GM10266 (cell line): ENCODE measurements around the gene MTAP.

Source experiments
- DNase-seq: peaks from one replicate; pipeline ENCODE4 v3.0.0; 2012; ENCODE audit errors: extremely low spot score
- TF ChIP-seq, protein P1 (sequence below): IDR thresholded peaks from 2 replicates; pipeline ENCODE4 v1.5.1; 2012; ENCODE audit warnings: mild to moderate bottlenecking, low read depth; ENCODE audit not compliant: control insufficient read depth, insufficient read depth; ENCODE audit errors: missing control alignments

MTAP gene

DNA sequence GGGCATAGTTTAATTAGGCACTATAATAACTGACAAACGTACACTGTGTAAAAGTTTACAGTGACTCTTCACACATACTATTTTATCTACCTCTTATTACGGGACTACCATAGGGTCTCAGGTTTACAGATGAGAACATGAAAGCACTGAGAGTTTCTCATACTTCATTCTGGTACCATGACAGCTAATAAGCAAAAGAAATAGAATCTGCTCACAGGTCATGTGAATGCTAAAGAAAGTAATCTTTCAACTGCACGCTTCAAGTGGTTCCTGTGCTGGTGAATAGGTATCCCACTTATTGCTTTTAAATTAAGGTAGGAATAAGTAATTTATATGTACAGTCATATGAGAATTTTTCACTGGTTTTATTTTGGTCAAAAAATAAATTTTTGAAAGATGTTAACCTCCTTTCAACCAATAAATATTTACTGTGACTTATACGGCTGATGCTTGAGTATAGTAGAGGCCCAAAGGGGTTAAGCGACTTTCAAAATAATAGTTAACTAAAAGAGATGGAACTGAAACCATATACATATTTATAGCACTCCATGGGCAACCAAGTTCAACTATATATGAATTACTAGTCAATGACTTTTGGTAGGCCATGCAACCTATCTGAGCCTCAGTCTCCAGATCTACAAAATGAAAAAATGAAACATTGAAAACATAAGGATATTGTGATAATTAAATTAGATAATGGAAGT lies 183.7 kb downstream of the MTAP start:
- no peak for DNase-seq
- TF ChIP-seq, protein P1, sequence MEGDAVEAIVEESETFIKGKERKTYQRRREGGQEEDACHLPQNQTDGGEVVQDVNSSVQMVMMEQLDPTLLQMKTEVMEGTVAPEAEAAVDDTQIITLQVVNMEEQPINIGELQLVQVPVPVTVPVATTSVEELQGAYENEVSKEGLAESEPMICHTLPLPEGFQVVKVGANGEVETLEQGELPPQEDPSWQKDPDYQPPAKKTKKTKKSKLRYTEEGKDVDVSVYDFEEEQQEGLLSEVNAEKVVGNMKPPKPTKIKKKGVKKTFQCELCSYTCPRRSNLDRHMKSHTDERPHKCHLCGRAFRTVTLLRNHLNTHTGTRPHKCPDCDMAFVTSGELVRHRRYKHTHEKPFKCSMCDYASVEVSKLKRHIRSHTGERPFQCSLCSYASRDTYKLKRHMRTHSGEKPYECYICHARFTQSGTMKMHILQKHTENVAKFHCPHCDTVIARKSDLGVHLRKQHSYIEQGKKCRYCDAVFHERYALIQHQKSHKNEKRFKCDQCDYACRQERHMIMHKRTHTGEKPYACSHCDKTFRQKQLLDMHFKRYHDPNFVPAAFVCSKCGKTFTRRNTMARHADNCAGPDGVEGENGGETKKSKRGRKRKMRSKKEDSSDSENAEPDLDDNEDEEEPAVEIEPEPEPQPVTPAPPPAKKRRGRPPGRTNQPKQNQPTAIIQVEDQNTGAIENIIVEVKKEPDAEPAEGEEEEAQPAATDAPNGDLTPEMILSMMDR = no peak
